CD4-positive, alpha-beta T cell treated with Interleukin-21 for 1 hour (primary cell): Measurements from ENCODE around the gene MS4A3.
"Not testable (repeated sequence)": the region's sequence is repeated elsewhere in the genome, so short reads cannot be mapped to it uniquely, and the experiment has no call there.

Experiments used
- DNase-seq: peaks from one replicate; pipeline ENCODE4 v3.0.0-alpha.2; 2020

MS4A3 gene

GRCh38 chr11:60095477-60096120 lies 39.1 kb downstream of the MS4A3 start:
- no peak for DNase-seq

DNA sequence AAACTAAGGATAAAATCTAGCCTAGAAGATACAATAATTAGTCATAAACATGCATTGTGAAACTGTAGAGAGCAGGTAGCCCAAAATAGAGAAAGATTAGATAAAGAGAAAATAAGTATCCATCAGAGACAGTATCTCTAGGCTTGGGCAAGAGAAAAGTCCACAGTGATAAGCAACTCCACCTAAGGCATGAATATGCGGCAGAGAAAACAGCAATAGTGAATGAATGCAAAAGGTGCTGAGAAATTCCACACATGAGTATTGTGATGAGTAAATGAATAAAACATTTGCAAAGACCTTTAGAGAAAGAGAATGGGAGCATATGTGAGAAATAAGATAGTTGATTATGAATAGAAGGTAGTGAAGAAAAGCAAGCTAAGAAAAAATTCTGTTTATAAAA lies 40.7 kb downstream of the MS4A3 start:
- no peak for DNase-seq

GRCh38 chr11:60098508-60098907 lies 42.0 kb downstream of the MS4A3 start:
- DNase-seq, result no peak

- no peak for DNase-seq
Measured at GRCh38 chr11:60100516-60100915, 44.1 kb downstream of the MS4A3 start.

- not testable (repeated sequence) for DNase-seq
Measured at GRCh38 chr11:60101368-60101767, 44.9 kb downstream of the MS4A3 start.

DNA sequence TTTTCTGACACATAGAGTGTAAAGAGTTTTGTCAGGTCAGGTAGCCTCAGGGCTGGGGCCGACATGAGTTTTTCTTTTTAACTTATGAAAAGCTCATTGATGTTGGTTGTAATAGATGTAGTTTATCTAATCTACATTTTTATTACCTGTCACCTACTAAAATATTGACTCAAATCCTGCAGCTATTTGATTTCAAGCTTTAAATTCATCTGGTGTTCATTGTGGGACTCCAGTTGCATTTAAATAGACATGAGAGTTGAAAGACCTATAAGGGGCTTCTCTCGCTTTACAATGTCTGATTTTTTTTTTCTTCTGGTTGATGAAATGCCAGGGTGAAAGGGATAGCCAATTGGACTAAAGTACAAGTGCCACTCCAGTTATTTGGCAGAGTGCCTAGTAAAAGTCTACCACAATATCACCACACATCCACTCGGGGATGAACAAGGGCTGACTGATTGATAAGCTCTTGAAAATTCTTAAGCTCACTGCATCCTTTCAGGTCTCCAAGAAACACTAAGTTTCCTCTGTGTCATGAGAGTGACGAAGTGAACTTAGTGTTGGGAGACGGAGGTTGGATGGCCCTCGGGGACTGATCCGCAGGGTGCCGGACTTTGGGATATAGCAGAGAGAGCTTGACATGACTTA lies 48.1 kb downstream of the MS4A3 start:
- DNase-seq, result not testable (repeated sequence)

DNA sequence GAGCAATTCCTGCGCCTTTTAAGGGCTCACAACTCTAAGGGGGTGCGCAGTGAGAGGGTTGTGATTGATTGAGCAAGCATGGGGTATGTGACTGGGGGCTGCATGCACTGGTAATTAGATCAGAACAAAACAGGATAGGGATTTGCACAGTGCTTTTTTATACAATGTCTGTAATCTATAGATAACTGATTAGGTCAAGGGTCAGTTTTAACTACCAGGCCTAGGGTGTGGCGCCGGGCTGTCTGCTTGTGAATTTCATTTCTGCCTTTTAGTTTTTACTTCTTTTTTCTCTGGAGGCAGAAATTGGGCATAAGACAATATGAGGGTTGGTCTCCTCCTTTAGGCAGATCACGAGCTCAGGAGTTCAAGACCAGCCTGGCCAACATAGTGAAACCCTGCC lies 52.2 kb downstream of the MS4A3 start:
- not testable (repeated sequence) for DNase-seq

- no peak for DNase-seq
Measured at GRCh38 chr11:60111793-60112192, 55.3 kb downstream of the MS4A3 start.

- no peak for DNase-seq
Measured at GRCh38 chr11:60116996-60117790, 60.7 kb downstream of the MS4A3 start.

- no peak for DNase-seq
Measured at GRCh38 chr11:60118338-60118737, 61.9 kb downstream of the MS4A3 start.

DNA sequence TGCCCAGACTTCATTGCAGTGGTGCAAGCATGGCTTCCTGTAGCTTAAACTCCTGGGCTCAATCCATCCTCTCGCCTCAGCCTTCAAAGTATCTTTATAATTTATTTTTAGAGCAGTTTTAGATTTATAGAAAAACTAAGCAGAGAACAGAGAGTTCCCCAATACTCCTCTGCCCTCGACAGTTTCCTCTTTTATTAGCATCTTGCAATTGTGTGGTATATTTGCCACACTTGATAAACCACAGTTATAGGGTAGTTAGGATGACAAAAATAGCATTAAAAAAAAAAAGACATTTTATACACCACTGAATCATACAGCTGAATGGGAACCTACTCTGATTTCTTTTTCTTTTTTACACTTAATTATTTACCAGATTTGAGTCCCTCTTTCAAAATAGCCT lies 63.2 kb downstream of the MS4A3 start:
- no peak for DNase-seq
